GM12874 (cell line): ENCODE results near the gene SP140.

Experiments
- CTCF ChIP-seq: IDR thresholded peaks from 2 replicates; pipeline ENCODE4 v1.5.1; 2011; ENCODE audit warnings: low read depth, mild to moderate bottlenecking, control low read depth, low read length, moderate library complexity; ENCODE audit not compliant: insufficient read depth

SP140 gene

GRCh38 chr2:230356084-230356483, 130.5 kb downstream of the SP140 start:
- TF ChIP-seq CTCF, result no peak

- TF ChIP-seq CTCF, result no peak
These were observed 132.8 kb downstream of the SP140 start for GRCh38 chr2:230358305-230358704.

GRCh38 chr2:230360028-230360427, 134.5 kb downstream of the SP140 start:
- no peak for TF ChIP-seq CTCF

- TF ChIP-seq CTCF, result no peak
These were observed 136.6 kb downstream of the SP140 start for GRCh38 chr2:230362030-230362691.
